GM10266 (cell line): ENCODE measurements around the gene IGIP.

Experiments used
- DNase-seq: peaks from one replicate; pipeline ENCODE4 v3.0.0; 2012; ENCODE audit errors: extremely low spot score
- TF ChIP-seq, protein P1 (sequence below): IDR thresholded peaks from 2 replicates; pipeline ENCODE4 v1.5.1; 2012; ENCODE audit warnings: mild to moderate bottlenecking, low read depth; ENCODE audit not compliant: control insufficient read depth, insufficient read depth; ENCODE audit errors: missing control alignments

IGIP gene

DNA sequence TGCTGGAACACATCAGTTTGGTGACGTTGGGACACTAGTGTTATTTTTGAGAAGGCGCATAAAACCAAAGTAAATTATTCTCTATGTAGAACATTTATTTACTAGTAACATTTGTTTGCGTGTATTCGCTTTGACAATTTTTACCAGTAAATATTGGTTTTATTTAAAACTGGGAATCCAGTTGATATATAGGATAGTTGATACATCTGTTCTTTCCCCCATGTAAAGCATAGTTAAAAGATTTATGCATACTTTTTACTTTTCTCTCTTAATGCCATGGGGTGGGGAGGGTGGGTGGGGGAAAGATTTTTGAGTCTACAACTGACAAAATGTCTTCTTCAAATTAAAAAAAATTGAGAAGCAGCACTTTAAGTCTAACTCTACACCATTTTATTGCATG, at the start of gene IGIP:
IGIP (plus strand) TSS at position 301 of the 400 bp plus-strand sequence. CDS start 2,540 bp downstream, outside the sequence.
- TF ChIP-seq, protein P1, sequence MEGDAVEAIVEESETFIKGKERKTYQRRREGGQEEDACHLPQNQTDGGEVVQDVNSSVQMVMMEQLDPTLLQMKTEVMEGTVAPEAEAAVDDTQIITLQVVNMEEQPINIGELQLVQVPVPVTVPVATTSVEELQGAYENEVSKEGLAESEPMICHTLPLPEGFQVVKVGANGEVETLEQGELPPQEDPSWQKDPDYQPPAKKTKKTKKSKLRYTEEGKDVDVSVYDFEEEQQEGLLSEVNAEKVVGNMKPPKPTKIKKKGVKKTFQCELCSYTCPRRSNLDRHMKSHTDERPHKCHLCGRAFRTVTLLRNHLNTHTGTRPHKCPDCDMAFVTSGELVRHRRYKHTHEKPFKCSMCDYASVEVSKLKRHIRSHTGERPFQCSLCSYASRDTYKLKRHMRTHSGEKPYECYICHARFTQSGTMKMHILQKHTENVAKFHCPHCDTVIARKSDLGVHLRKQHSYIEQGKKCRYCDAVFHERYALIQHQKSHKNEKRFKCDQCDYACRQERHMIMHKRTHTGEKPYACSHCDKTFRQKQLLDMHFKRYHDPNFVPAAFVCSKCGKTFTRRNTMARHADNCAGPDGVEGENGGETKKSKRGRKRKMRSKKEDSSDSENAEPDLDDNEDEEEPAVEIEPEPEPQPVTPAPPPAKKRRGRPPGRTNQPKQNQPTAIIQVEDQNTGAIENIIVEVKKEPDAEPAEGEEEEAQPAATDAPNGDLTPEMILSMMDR, result no peak

DNA sequence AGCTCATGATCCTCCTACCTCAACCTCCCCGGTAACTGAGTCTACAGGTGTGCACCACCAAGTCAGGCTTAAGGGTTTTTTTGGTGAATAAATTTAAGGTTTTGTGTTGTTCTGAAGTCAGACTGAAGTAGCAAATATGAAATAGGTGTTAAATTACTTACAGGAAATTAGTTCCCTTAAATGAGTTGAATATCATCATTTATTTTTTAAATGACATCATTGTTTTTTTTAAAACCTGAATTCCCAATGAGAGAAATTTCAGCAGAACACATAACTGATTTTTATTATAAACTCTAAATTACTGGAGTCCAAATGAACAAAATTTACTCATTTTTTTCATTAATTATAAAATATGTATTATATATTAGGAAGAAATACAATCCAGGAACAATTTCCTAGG, 49.6 kb upstream of the IGIP start:
- TF ChIP-seq, protein P1, result no peak
- DNase-seq, result no peak

More for the DNA sequence above, at the start of gene IGIP:
- DNase-seq, result no peak

DNA sequence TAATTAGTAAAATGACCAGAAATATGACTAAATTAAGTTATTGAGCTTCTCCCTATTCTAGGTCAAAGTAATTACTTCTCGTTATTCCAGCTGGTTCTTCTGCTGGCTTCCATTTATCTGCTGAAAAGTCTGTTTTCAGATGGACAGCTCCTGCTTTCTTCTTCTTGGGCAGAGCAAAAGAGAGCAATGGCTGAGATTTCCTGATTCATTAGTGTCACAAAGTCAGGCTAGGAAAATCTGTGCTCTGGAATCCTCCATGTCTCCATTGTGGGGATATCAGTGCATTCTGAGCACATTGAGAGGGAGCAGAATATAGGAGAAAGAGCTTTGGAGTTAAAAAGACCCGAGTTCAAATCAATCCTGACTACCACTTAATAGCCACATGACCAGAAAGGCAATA, 48.9 kb upstream of the IGIP start:
- TF ChIP-seq, protein P1, result no peak
- no peak for DNase-seq

DNA sequence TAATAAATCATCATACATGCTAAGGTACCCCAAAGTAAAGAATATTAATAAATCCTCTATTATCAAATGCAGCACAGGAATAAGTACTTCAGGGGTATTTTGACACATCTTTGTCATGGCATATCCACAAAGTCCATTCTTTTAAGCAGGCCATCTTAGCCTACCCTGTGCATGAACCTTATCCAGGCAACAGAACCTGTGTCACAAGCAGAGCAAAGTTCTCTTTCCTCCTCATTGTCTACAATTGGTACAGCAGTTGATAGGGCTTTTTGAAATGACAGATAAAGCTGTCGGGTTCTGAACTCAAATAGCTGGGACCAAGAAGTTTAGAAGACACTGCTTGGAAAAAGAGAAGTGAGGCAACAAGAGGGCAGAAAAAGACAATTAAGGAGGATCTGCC, 42.6 kb upstream of the IGIP start:
- TF ChIP-seq, protein P1, result no peak
- no peak for DNase-seq

GRCh38 chr5:140083650-140084049, 42.1 kb upstream of the IGIP start:
- TF ChIP-seq, protein P1, result no peak

DNA sequence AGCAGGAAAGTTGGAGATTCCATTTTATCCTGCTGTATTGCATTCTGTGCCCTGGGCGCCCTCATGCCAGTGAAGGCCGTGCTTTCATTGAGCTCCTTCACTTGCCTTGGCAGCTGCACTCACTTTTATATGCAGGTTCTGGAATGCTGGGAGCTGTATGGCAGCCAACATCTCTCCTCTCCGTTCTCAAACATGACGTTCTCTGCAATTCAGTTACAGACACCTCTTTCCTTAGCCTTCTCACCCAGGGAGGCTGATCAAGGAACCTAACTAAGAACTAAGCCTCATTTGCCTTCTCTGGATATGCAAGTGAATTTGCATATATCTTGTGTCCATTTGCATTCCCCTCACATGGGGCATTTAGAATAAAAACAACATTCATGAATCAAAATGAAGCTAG, 41.2 kb upstream of the IGIP start:
- TF ChIP-seq, protein P1, result no peak
- no peak for DNase-seq

More at GRCh38 chr5:140083650-140084049, 42.1 kb upstream of the IGIP start:
- no peak for DNase-seq

GRCh38 chr5:140090251-140090650, 35.5 kb upstream of the IGIP start:
- TF ChIP-seq, protein P1, result no peak
- no peak for DNase-seq

DNA sequence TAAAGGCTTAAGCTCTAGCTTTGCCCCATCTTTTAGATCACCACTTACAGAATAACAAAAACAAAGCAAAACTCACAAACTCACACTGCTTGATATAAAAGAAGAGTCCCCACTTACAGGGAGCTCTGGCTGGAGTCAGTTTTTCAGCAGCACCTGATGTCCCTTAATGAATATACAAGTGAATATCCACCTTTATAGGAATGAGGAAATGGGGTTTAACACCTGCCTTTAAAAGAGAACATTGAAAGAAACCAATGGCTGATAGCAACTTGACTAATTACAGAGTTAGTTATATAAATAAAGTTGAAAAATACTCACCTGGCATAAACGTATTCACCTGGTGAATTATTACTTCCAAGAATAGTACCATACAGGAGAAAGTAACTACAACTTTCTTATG, 32.6 kb upstream of the IGIP start:
- no peak for DNase-seq
- TF ChIP-seq, protein P1, result no peak
